Keratinocyte (primary cell): ENCODE data around the gene SLC2A5. TPM values are rescaled to one million over a fixed set of nuclear protein-coding genes. Genes with fewer than 3 reads are reported as not detected.

ENCODE experiments used
- DNase-seq: peaks from one replicate; pipeline ENCODE4 v3.0.0-alpha.2; 2011; ENCODE audit warnings: low read depth, missing footprints, low spot score
- FAIRE-seq: peaks from 2 replicates; lab custom pipeline; 2011; peaks lifted over from hg19 to GRCh38; lab: Jason Lieb, UNC
- H2AFZ ChIP-seq: 2 replicates; pipeline ENCODE4 v1.6.0; 2012; ENCODE audit warnings: low read length, control low read depth, inconsistent platforms; ENCODE audit not compliant: control insufficient read depth
- H3K27ac ChIP-seq: 2 replicates; pipeline ENCODE4 v1.5.1; 2011; ENCODE audit warnings: low read length; ENCODE audit not compliant: control insufficient read depth, insufficient read depth
- H3K27me3 ChIP-seq: 3 replicates; pipeline ENCODE4 v1.6.0; 2011; ENCODE audit warnings: low read length; ENCODE audit not compliant: control insufficient read depth, insufficient read depth; ENCODE audit errors: extremely low read depth
- H3K36me3 ChIP-seq, 2 experiments: 2 replicates in 1 of 2; 3 replicates in 1 of 2; pipeline ENCODE4 v1.5.1; 2011; ENCODE audit warnings: low read length in 2 of 2, mild to moderate bottlenecking in 1 of 2; ENCODE audit not compliant: control insufficient read depth in 2 of 2, insufficient read depth in 2 of 2; ENCODE audit errors: extremely low read depth in 1 of 2
- H3K4me1 ChIP-seq: 3 replicates; pipeline ENCODE4 v1.5.1; 2011; ENCODE audit warnings: low read length; ENCODE audit not compliant: control insufficient read depth, insufficient read depth; ENCODE audit errors: extremely low read depth
- H3K4me2 ChIP-seq: 3 replicates; pipeline ENCODE4 v1.6.0; 2011; ENCODE audit warnings: low read depth, low read length; ENCODE audit not compliant: control insufficient read depth, insufficient read depth; ENCODE audit errors: extremely low read depth
- H3K4me3 ChIP-seq, 3 experiments: fragments of 200-600 bp in 1 of 3; sonication (generic) in 1 of 3; 2 replicates in 2 of 3; 3 replicates in 1 of 3; pipeline ENCODE4 v1.5.1; 2011 to 2016; ENCODE audit warnings: low read length in 3 of 3, mild to moderate bottlenecking in 3 of 3, control low read depth in 2 of 3, inconsistent platforms in 1 of 3, low read depth in 1 of 3, mixed read lengths in 1 of 3, mixed run types in 1 of 3, moderate library complexity in 1 of 3; ENCODE audit not compliant: control insufficient read depth in 2 of 3, insufficient read depth in 2 of 3; ENCODE audit errors: extremely low read depth in 1 of 3
- H3K79me2 ChIP-seq: 2 replicates; pipeline ENCODE4 v1.6.0; 2012; ENCODE audit warnings: low read length; ENCODE audit not compliant: control insufficient read depth, insufficient read depth
- H3K9ac ChIP-seq: 3 replicates; pipeline ENCODE4 v1.6.0; 2011; ENCODE audit warnings: low read length; ENCODE audit not compliant: control insufficient read depth, insufficient read depth; ENCODE audit errors: extremely low read depth
- H3K9me1 ChIP-seq: 3 replicates; pipeline ENCODE4 v1.6.0; 2011; ENCODE audit warnings: low read length; ENCODE audit not compliant: control insufficient read depth, insufficient read depth; ENCODE audit errors: extremely low read depth
- H3K9me3 ChIP-seq: 2 replicates; pipeline ENCODE4 v1.5.1; 2012; ENCODE audit warnings: low read depth, low read length; ENCODE audit not compliant: control insufficient read depth
- H4K20me1 ChIP-seq: 3 replicates; pipeline ENCODE4 v1.6.0; 2011; ENCODE audit warnings: low read length; ENCODE audit not compliant: control insufficient read depth, insufficient read depth; ENCODE audit errors: extremely low read depth
- EZH2 ChIP-seq: IDR thresholded peaks from one replicate; pipeline ENCODE4 v1.6.1; 2012; ENCODE audit warnings: inconsistent platforms, mild to moderate bottlenecking, low read length, moderate library complexity
- dilution Hi-C: fragments of 300-500 bp; cut with MboI; formaldehyde crosslinking; loops from one replicate; pipeline ENCODE4 v1.7.0; 2020; ENCODE audit warnings: low sequenced_read_pairs; ENCODE audit not compliant: extremely low pct_ligation_motif_present
- polyA plus RNA-seq, 5 experiments: library from polyadenylated mRNA; depleted of rRNA in 3 of 5; stranded (reverse) in 3 of 5; stranded (forward) in 1 of 5; unstranded in 1 of 5; fragments of >200 nt; gene quantifications; 1 replicate in 1 of 5; 2 replicates in 3 of 5; 3 replicates in 1 of 5; pipeline versions ENCODE4 v1.2.1 to v1.2.3, GENCODE V29; 2011 to 2012; ENCODE audit warnings: missing spikeins in 2 of 5, low read depth in 1 of 5, low replicate concordance in 1 of 5
- TF ChIP-seq, protein P1 (sequence below), 3 experiments: IDR thresholded peaks in 1 of 3; conservative IDR thresholded peaks in 1 of 3; optimal IDR thresholded peaks in 1 of 3; 2 replicates in 2 of 3; 3 replicates in 1 of 3; pipeline versions ENCODE3 to v1.5.1; 2011; ENCODE audit warnings: low read length in 3 of 3, mild to moderate bottlenecking in 3 of 3, moderate library complexity in 2 of 3, control low read depth in 1 of 3, inconsistent platforms in 1 of 3; ENCODE audit not compliant: insufficient read depth in 2 of 3; ENCODE audit errors: extremely low read depth in 1 of 3

Gene SLC2A5
- polyA plus RNA-seq, 1 donor (not counting 4 experiments of a cell fraction or from before 2014, with no cell fraction given) = 0.77 TPM

DNA sequence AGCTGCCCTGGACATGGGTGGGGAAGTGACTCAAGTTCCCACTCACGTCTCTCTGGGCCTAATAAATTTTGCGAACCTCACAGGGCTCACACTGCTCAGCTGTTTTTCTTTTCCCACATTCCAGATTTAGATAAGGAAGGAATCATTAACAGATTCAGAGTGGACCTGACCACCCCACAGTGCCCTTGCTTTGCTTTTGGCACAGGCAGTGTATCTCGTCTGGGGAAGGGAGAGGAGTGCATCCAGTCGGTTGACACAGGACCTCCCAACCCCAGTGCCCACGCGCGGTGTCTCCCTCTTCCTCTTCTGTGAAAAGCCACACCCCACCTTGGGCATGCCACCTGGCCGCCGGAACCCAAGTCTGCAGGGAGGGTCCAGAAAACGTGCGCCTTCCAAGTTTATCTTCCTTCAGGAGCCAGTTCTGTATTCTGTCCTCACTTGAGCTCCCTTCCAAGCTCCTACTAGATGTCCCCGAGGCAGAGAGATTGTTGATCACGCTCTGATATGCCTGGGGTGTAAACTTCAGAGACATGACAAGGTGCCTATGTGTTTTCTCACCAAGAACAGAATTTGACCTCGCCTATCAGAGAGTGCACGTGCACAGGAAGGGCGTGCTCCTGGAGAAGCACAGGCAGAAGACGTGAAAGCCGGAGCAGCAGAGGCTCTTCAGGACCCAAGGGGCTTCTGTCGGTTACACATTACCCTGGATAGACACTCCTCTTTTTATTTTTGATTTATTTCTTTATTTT, 9.5 kb upstream of the SLC2A5 start:
- Histone ChIP-seq H4K20me1 (no peaks in the 10 kb centered on the region), H3K4me3 (peak overlapping the region in 1 of 3 experiments; percentile 14), H3K36me3 (no peaks in the 10 kb centered on the region), H3K27ac (peak overlapping the region; percentile 28), H2AFZ (peak overlapping the region; percentile 25), H3K9me1 (no peaks in the 10 kb centered on the region), H3K9ac (no peak overlapping the region), H3K9me3 (no peaks in the 10 kb centered on the region), H3K27me3 (no peaks in the 10 kb centered on the region), H3K79me2 (no peaks in the 10 kb centered on the region), H3K4me2 (peak overlapping the region; percentile 45), H3K4me1 (peaks cover 32% of the 10 kb centered on the region)
- FAIRE-seq = peak; percentile 58
- TF ChIP-seq, protein P1, sequence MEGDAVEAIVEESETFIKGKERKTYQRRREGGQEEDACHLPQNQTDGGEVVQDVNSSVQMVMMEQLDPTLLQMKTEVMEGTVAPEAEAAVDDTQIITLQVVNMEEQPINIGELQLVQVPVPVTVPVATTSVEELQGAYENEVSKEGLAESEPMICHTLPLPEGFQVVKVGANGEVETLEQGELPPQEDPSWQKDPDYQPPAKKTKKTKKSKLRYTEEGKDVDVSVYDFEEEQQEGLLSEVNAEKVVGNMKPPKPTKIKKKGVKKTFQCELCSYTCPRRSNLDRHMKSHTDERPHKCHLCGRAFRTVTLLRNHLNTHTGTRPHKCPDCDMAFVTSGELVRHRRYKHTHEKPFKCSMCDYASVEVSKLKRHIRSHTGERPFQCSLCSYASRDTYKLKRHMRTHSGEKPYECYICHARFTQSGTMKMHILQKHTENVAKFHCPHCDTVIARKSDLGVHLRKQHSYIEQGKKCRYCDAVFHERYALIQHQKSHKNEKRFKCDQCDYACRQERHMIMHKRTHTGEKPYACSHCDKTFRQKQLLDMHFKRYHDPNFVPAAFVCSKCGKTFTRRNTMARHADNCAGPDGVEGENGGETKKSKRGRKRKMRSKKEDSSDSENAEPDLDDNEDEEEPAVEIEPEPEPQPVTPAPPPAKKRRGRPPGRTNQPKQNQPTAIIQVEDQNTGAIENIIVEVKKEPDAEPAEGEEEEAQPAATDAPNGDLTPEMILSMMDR (optimal IDR thresholded peaks at IDR 0.05 in 1 of 3, IDR thresholded peaks at IDR 0.05 in 1 of 3, conservative IDR thresholded peaks at IDR 0.05 in 1 of 3; ENCODE audit: extremely low read depth in 1 of 3, insufficient read depth in 2 of 3, low read length in 3 of 3) = no peak
- no peak for TF ChIP-seq EZH2
- no peak for DNase-seq
- dilution Hi-C loops = no loop called here

DNA sequence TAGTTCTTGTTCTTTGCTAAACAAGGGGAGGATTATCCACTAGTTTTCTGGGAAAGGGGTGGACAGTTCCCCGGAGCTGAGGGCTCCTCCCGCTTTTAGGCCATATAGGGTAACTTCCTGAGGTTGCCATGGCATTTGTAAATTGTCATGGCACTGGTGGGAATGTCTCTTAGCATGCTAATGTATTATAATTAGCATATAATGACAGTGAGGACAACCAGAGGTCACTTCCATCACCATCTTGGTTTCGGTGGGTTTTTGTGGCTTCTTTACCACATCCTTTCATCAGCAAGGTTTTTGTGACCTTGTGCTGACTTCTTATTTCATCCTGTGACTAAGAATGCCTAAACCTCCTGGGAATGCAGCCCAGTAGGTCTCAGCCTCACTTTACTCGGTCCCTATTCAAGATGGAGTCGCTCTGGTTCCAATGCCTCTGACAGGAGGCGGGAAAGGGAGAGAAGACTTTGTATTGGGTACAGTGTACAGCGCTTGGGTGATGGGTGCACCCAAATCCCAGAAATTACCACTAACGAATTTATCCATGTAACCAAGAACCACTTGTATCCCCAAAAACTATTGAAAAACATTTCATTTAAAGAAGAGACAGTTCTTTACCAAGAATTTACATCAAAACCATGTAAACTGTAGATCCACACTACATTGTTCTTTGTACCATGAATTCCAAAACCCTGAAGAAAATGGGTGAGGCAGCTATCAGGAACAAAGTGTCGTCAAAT, 8.7 kb upstream of the SLC2A5 start:
- TF ChIP-seq EZH2 = no peak
- H3K27me3 ChIP-seq = no peaks in the 10 kb centered on the region
- H2AFZ ChIP-seq = no peak overlapping the region
- H3K4me3 ChIP-seq = peak overlapping the region in 1 of 3 experiments; percentile 14
- no peaks in the 10 kb centered on the region for H3K9me1 ChIP-seq
- H3K9me3 ChIP-seq = no peaks in the 10 kb centered on the region
- H4K20me1 ChIP-seq = no peaks in the 10 kb centered on the region
- DNase-seq (no peak), FAIRE-seq (peak; percentile 41)
- H3K36me3 ChIP-seq = no peaks in the 10 kb centered on the region
- H3K4me1 ChIP-seq = peaks cover 32% of the 10 kb centered on the region
- no peaks in the 10 kb centered on the region for H3K79me2 ChIP-seq
- no peak overlapping the region for H3K27ac ChIP-seq
- no peak overlapping the region for H3K9ac ChIP-seq
- peak overlapping the region; percentile 45 for H3K4me2 ChIP-seq
- dilution Hi-C loops = no loop called here
